WTC11 (cell line): Measurements from ENCODE around the gene DYNAP. TPM values are rescaled to one million over a fixed set of nuclear protein-coding genes. Genes with fewer than 3 reads are reported as not detected.

ENCODE experiments used
- ATAC-seq: fragments of 200-7000 bp; cut with Tn5 transposase; 2 replicates; pipeline ENCODE4 v1.10.0; 2021; ENCODE audit warnings: mild to moderate bottlenecking, moderate library complexity
- CTCF ChIA-PET: fragments of 300-600 bp; sonication (Branson Sonifier 250); formaldehyde crosslinking; loops from one replicate; lab custom pipeline; 2021; ENCODE audit warnings: antibody characterized with exemption; lab: Charles Lee
- POLR2A ChIA-PET: fragments of 350-600 bp; sonication (Branson Sonifier 250); formaldehyde crosslinking; loops from one replicate; lab custom pipeline; 2021; ENCODE audit warnings: antibody characterized with exemption; lab: Charles Lee
- DNase-seq: peaks from one replicate; pipeline ENCODE4 v3.0.0; 2021; ENCODE audit warnings: low spot score
- H3K27ac Mint-ChIP-seq: 2 replicates; pipeline ENCODE4 v1.8.0; 2021; ENCODE audit warnings: mixed read lengths
- H3K27me3 Mint-ChIP-seq: 2 replicates; pipeline ENCODE4 v1.8.0; 2021; ENCODE audit warnings: low read depth, mild to moderate bottlenecking, moderate library complexity, mixed read lengths
- H3K36me3 Mint-ChIP-seq: 2 replicates; pipeline ENCODE4 v1.8.0; 2021; ENCODE audit warnings: mixed read lengths
- H3K4me1 Mint-ChIP-seq: 2 replicates; pipeline ENCODE4 v1.8.0; 2022; ENCODE audit warnings: mixed read lengths
- H3K4me3 Mint-ChIP-seq: 2 replicates; pipeline ENCODE4 v1.8.0; 2021; ENCODE audit warnings: mild to moderate bottlenecking, moderate library complexity, mixed read lengths
- H3K9me3 Mint-ChIP-seq: 2 replicates; pipeline ENCODE4 v1.8.0; 2021; ENCODE audit warnings: mixed read lengths
- CREB1 ChIP-seq: sonication (generic); formaldehyde crosslinking; IDR thresholded peaks from 2 replicates; pipeline ENCODE4 v1.8.0; 2023; ENCODE audit warnings: mild to moderate bottlenecking, missing genetic modification reagents
- CREM ChIP-seq: sonication (generic); formaldehyde crosslinking; IDR thresholded peaks from 2 replicates; pipeline ENCODE4 v1.8.1; 2022; ENCODE audit warnings: mild to moderate bottlenecking, missing genetic modification reagents, moderate library complexity
- FOXJ3 ChIP-seq: sonication (generic); formaldehyde crosslinking; IDR thresholded peaks from 2 replicates; pipeline ENCODE4 v1.9.0; 2021; ENCODE audit warnings: missing genetic modification reagents, mild to moderate bottlenecking, borderline replicate concordance
- FOXP1 ChIP-seq: sonication (generic); formaldehyde crosslinking; IDR thresholded peaks from 2 replicates; pipeline ENCODE4 v1.8.0; 2022; ENCODE audit warnings: missing genetic modification reagents, mild to moderate bottlenecking, moderate library complexity, borderline replicate concordance
- JUN ChIP-seq: sonication (generic); formaldehyde crosslinking; IDR thresholded peaks from 2 replicates; pipeline ENCODE4 v1.8.0; 2023; ENCODE audit warnings: mild to moderate bottlenecking, missing genetic modification reagents
- MYBL2 ChIP-seq: sonication (generic); formaldehyde crosslinking; IDR thresholded peaks from 2 replicates; pipeline ENCODE4 v1.8.1; 2023; ENCODE audit warnings: mild to moderate bottlenecking, moderate library complexity, missing genetic modification reagents
- NR1H2 ChIP-seq: sonication (generic); formaldehyde crosslinking; IDR thresholded peaks from 2 replicates; pipeline ENCODE4 v1.9.0; 2021; ENCODE audit warnings: mild to moderate bottlenecking, moderate library complexity, missing genetic modification reagents
- SMAD3 ChIP-seq: sonication (generic); formaldehyde crosslinking; IDR thresholded peaks from 2 replicates; pipeline ENCODE4 v1.8.0; 2022; ENCODE audit warnings: missing genetic modification reagents, mild to moderate bottlenecking, borderline replicate concordance
- SOX15 ChIP-seq: fragments of 250-450 bp; sonication (Bioruptor Pico); IDR thresholded peaks from 2 replicates; pipeline ENCODE4 v1.9.0; 2021; ENCODE audit warnings: mild to moderate bottlenecking
- ZBTB21 ChIP-seq: sonication (generic); formaldehyde crosslinking; IDR thresholded peaks from 2 replicates; pipeline ENCODE4 v1.8.1; 2023; ENCODE audit warnings: mild to moderate bottlenecking, missing genetic modification reagents, borderline replicate concordance
- ZNF121 ChIP-seq: sonication (generic); formaldehyde crosslinking; IDR thresholded peaks from 2 replicates; pipeline ENCODE4 v1.8.0; 2023; ENCODE audit warnings: missing genetic modification reagents
- ZNF416 ChIP-seq: fragments of 250-450 bp; sonication (Bioruptor Pico); IDR thresholded peaks from 2 replicates; pipeline ENCODE4 v1.9.0; 2021; ENCODE audit warnings: mild to moderate bottlenecking, inconsistent platforms
- ZNF423 ChIP-seq: fragments of 250-450 bp; sonication (Bioruptor Pico); IDR thresholded peaks from 2 replicates; pipeline ENCODE4 v2.1.2; 2022; ENCODE audit warnings: mild to moderate bottlenecking, moderate library complexity
- total RNA-seq: library from RNA; stranded (reverse); gene quantifications from 3 replicates; pipeline ENCODE4 v1.2.3, GENCODE V29; 2021
- TF ChIP-seq, protein P1 (sequence below): sonication (generic); formaldehyde crosslinking; IDR thresholded peaks from 2 replicates; pipeline ENCODE4 v1.8.0; 2022; ENCODE audit warnings: mild to moderate bottlenecking, missing genetic modification reagents
- TF ChIP-seq, protein P2 (sequence below): fragments of 250-450 bp; sonication (Bioruptor Pico); IDR thresholded peaks from 2 replicates; pipeline ENCODE4 v1.9.0; 2021; ENCODE audit warnings: mild to moderate bottlenecking
- TF ChIP-seq, protein P3 (sequence below): fragments of 250-450 bp; sonication (Bioruptor Pico); IDR thresholded peaks from 2 replicates; pipeline ENCODE4 v1.9.0; 2021; ENCODE audit warnings: mild to moderate bottlenecking
- TF ChIP-seq, protein P4 (sequence below): fragments of 250-450 bp; sonication (Bioruptor Pico); IDR thresholded peaks from 2 replicates; pipeline ENCODE4 v1.8.0; 2021; ENCODE audit warnings: mild to moderate bottlenecking
- TF ChIP-seq, protein P5 (sequence below): sonication (generic); formaldehyde crosslinking; IDR thresholded peaks from 2 replicates; pipeline ENCODE4 v1.8.1; 2023; ENCODE audit warnings: mild to moderate bottlenecking, missing genetic modification reagents, moderate library complexity
- TF ChIP-seq, protein P6 (sequence below): sonication (generic); formaldehyde crosslinking; IDR thresholded peaks from 2 replicates; pipeline ENCODE4 v1.8.0; 2022; ENCODE audit warnings: missing genetic modification reagents

DYNAP gene
- total RNA-seq, 1 experiment from 2014 or later = 0.94 TPM

DNA sequence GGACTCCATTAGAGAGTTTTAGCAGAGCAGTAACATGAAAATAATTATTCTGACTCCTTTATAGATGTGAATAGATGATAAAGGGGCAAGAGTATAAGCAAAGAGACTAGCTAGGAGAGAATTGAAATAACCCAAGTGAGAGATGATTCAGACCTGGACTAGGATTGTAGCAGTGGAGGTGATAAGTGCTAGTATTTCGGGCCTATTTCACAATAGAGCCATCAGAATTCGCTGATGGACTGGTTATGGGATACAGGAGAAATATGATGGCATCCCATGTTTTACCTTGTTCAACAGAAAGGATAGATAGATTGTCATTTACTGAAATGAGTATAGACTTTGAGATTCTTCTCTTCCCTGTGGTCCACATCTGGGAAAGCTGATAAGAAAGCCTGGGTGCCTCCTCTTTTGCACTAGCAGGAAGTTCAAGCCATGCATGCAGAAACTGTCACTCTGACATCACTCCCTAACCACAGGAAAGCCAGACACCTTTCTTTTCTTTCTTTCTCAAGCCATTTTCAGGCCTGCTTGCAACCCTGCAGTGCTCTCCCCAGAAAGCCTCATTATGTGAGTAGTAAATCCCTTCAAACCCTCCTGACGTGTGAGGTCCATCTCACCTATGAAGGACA is 25.3 kb downstream of the DYNAP start:
- no peak overlapping the region for H3K27ac Mint-ChIP-seq
- peaks cover 29% of the 10 kb centered on the region for H3K36me3 Mint-ChIP-seq
- no peaks in the 10 kb centered on the region; the same call in 1 of the 2 replicates for H3K27me3 Mint-ChIP-seq
- no peak overlapping the region for H3K4me3 Mint-ChIP-seq
- CTCF ChIA-PET = no interaction called here
- POLR2A ChIA-PET = no interaction called here
- peaks cover 53% of the 10 kb centered on the region for H3K9me3 Mint-ChIP-seq
- ATAC-seq (no peak), DNase-seq (no peak)
- no peaks in the 10 kb centered on the region for H3K4me1 Mint-ChIP-seq
- TF ChIP-seq ZNF121 (CRISPR knock-in tag) = no peak
- TF ChIP-seq, protein P1, sequence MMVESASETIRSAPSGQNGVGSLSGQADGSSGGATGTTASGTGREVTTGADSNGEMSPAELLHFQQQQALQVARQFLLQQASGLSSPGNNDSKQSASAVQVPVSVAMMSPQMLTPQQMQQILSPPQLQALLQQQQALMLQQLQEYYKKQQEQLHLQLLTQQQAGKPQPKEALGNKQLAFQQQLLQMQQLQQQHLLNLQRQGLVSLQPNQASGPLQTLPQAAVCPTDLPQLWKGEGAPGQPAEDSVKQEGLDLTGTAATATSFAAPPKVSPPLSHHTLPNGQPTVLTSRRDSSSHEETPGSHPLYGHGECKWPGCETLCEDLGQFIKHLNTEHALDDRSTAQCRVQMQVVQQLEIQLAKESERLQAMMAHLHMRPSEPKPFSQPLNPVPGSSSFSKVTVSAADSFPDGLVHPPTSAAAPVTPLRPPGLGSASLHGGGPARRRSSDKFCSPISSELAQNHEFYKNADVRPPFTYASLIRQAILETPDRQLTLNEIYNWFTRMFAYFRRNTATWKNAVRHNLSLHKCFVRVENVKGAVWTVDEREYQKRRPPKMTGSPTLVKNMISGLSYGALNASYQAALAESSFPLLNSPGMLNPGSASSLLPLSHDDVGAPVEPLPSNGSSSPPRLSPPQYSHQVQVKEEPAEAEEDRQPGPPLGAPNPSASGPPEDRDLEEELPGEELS (CRISPR knock-in tag) = no peak
- TF ChIP-seq, protein P2, sequence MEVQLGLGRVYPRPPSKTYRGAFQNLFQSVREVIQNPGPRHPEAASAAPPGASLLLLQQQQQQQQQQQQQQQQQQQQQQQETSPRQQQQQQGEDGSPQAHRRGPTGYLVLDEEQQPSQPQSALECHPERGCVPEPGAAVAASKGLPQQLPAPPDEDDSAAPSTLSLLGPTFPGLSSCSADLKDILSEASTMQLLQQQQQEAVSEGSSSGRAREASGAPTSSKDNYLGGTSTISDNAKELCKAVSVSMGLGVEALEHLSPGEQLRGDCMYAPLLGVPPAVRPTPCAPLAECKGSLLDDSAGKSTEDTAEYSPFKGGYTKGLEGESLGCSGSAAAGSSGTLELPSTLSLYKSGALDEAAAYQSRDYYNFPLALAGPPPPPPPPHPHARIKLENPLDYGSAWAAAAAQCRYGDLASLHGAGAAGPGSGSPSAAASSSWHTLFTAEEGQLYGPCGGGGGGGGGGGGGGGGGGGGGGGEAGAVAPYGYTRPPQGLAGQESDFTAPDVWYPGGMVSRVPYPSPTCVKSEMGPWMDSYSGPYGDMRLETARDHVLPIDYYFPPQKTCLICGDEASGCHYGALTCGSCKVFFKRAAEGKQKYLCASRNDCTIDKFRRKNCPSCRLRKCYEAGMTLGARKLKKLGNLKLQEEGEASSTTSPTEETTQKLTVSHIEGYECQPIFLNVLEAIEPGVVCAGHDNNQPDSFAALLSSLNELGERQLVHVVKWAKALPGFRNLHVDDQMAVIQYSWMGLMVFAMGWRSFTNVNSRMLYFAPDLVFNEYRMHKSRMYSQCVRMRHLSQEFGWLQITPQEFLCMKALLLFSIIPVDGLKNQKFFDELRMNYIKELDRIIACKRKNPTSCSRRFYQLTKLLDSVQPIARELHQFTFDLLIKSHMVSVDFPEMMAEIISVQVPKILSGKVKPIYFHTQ (CRISPR knock-in tag) = no peak
- TF ChIP-seq NR1H2 (CRISPR knock-in tag) = no peak
- TF ChIP-seq ZNF423 (CRISPR knock-in tag) = no peak
- TF ChIP-seq, protein P3, sequence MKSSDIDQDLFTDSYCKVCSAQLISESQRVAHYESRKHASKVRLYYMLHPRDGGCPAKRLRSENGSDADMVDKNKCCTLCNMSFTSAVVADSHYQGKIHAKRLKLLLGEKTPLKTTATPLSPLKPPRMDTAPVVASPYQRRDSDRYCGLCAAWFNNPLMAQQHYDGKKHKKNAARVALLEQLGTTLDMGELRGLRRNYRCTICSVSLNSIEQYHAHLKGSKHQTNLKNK (CRISPR knock-in tag) = no peak
- TF ChIP-seq, protein P4, sequence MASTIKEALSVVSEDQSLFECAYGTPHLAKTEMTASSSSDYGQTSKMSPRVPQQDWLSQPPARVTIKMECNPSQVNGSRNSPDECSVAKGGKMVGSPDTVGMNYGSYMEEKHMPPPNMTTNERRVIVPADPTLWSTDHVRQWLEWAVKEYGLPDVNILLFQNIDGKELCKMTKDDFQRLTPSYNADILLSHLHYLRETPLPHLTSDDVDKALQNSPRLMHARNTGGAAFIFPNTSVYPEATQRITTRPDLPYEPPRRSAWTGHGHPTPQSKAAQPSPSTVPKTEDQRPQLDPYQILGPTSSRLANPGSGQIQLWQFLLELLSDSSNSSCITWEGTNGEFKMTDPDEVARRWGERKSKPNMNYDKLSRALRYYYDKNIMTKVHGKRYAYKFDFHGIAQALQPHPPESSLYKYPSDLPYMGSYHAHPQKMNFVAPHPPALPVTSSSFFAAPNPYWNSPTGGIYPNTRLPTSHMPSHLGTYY (CRISPR knock-in tag) = no peak
- no peak for TF ChIP-seq CREM (CRISPR knock-in tag)
- TF ChIP-seq FOXJ3 (CRISPR knock-in tag) = no peak
- TF ChIP-seq, protein P5, sequence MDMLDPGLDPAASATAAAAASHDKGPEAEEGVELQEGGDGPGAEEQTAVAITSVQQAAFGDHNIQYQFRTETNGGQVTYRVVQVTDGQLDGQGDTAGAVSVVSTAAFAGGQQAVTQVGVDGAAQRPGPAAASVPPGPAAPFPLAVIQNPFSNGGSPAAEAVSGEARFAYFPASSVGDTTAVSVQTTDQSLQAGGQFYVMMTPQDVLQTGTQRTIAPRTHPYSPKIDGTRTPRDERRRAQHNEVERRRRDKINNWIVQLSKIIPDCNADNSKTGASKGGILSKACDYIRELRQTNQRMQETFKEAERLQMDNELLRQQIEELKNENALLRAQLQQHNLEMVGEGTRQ = no peak
- no peak for TF ChIP-seq MYBL2 (CRISPR knock-in tag)
- no peak for TF ChIP-seq SOX15
- TF ChIP-seq ZNF416 = no peak
- no peak for TF ChIP-seq JUN (CRISPR knock-in tag)
- TF ChIP-seq, protein P6, sequence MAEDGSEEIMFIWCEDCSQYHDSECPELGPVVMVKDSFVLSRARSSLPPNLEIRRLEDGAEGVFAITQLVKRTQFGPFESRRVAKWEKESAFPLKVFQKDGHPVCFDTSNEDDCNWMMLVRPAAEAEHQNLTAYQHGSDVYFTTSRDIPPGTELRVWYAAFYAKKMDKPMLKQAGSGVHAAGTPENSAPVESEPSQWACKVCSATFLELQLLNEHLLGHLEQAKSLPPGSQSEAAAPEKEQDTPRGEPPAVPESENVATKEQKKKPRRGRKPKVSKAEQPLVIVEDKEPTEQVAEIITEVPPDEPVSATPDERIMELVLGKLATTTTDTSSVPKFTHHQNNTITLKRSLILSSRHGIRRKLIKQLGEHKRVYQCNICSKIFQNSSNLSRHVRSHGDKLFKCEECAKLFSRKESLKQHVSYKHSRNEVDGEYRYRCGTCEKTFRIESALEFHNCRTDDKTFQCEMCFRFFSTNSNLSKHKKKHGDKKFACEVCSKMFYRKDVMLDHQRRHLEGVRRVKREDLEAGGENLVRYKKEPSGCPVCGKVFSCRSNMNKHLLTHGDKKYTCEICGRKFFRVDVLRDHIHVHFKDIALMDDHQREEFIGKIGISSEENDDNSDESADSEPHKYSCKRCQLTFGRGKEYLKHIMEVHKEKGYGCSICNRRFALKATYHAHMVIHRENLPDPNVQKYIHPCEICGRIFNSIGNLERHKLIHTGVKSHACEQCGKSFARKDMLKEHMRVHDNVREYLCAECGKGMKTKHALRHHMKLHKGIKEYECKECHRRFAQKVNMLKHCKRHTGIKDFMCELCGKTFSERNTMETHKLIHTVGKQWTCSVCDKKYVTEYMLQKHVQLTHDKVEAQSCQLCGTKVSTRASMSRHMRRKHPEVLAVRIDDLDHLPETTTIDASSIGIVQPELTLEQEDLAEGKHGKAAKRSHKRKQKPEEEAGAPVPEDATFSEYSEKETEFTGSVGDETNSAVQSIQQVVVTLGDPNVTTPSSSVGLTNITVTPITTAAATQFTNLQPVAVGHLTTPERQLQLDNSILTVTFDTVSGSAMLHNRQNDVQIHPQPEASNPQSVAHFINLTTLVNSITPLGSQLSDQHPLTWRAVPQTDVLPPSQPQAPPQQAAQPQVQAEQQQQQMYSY = no peak
- no peak for TF ChIP-seq SMAD3 (CRISPR knock-in tag)
- TF ChIP-seq FOXP1 = no peak
- TF ChIP-seq ZBTB21 = no peak
- TF ChIP-seq CREB1 = no peak
